Stimulated activated CD4-positive, alpha-beta T cell treated with anti-CD3 and anti-CD28 coated beads, TNF-alpha, amount 100 ng/mL, for 1 hour (primary cell): Measurements from ENCODE around the gene MTTP.

Source experiments
- DNase-seq, 3 donors: peaks; one replicate each; pipeline ENCODE4 v3.0.0-alpha.2; 2020; ENCODE audit warnings: low read depth in 3 of 3, low spot score in 1 of 3

Gene MTTP

GRCh38 chr4:99637174-99637573 is 62.5 kb downstream of the MTTP start:
- DNase-seq = no peak

GRCh38 chr4:99640676-99641075 is 66.1 kb downstream of the MTTP start:
- no peak for DNase-seq

DNA sequence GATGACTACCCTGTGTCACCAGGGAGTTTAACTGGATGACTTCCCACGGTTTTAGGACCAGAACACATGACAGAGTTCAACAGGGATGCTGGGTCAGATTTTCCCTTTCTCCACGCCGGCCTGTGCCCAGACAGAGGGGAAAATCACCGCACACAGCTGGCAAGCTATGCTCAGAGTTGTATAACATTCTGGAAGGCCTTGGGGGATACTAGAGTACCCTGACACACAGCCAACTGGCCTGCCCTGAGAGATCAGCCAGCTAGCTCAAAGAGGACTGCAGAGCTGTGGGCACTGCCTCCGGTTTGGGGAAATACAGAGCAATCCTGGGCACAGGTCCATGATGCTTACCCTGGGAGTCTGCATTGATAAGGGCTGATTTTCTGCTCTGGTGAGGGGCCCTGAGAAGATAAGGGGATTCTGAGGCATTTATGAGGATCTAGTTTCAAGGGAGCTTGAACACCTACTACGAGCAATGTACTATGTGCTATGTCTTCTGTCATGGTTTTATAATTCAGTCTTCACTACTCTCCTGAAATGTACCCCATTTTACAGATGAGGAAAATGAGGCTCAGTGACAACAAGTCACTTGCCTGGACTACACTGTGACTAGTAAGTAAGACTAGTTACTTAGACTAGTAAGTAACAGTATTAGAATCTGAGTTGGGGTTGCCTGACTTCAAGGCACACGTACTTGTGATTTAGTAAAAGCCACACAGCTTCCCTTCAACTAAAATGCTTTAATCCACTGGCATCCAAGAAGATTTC is 68.3 kb downstream of the MTTP start:
- DNase-seq = no peak

- DNase-seq = no peak
Observed at GRCh38 chr4:99644453-99644852, 69.8 kb downstream of the MTTP start.

- DNase-seq = no peak
Observed at GRCh38 chr4:99645036-99645435, 70.4 kb downstream of the MTTP start.

GRCh38 chr4:99645638-99646037 is 71.0 kb downstream of the MTTP start:
- DNase-seq = no peak

DNA sequence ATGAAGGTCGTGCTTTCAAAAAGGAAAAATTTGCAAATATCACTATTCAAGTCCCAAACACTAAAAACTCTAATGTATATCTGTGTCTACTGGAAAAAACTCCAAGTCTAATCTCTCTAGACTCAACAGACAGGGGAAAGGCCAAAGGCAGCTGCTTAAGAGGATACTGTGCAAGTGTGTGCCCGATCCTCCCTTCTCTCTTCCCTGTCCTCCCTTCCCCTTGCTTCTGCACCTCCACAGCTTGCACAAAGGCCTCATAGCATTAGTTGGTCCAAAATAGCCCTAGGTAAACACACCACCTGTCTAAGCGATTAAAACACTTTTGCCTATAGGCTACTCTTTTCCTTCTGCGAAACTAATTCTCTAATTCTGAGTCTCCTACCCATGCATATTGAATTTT is 72.4 kb downstream of the MTTP start:
- no peak for DNase-seq

- no peak for DNase-seq
Observed at GRCh38 chr4:99648321-99648720, 73.7 kb downstream of the MTTP start.

DNA sequence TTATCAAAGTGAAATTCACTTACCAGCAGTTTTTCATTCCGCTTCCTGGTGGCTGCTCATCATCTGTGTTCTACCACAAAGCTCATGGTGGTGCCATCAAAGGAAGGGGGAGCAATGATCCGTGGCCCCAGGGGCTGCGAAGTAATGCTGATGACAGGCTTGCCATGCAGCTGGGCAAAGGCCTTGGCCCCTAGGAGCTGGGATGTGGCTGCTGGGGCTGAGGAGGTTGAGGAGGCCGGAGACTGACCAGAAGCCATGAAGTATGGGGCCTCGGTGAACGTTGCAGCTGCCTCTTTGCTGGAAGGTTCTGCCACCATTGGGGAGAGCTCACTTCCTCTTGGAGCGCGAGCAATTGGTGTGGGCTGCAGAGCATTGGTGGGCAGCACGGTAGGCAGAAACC is 74.6 kb downstream of the MTTP start:
- no peak for DNase-seq

DNA sequence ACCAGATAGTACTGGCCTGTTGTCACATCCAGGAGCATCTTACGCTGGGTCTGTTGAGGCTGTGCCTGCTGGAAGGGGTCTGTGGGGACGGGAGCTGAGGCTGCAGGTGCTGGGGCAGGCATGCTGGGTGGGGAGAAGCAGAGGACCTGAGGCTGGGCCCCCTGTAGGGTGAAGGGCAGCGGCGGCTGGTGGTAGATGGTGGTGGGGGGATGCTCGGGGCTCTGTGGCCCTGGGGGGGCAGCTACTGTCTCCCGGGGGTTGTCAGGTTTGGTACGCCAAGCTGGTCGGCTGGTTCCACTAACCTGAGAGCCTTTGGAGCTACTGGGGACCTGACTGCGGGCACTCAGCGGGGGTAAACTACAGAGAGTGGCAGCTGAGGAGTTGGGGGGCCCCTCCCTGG is 75.2 kb downstream of the MTTP start:
- DNase-seq = no peak

- DNase-seq = no peak
Observed at GRCh38 chr4:99651016-99651769, 76.6 kb downstream of the MTTP start.

DNA sequence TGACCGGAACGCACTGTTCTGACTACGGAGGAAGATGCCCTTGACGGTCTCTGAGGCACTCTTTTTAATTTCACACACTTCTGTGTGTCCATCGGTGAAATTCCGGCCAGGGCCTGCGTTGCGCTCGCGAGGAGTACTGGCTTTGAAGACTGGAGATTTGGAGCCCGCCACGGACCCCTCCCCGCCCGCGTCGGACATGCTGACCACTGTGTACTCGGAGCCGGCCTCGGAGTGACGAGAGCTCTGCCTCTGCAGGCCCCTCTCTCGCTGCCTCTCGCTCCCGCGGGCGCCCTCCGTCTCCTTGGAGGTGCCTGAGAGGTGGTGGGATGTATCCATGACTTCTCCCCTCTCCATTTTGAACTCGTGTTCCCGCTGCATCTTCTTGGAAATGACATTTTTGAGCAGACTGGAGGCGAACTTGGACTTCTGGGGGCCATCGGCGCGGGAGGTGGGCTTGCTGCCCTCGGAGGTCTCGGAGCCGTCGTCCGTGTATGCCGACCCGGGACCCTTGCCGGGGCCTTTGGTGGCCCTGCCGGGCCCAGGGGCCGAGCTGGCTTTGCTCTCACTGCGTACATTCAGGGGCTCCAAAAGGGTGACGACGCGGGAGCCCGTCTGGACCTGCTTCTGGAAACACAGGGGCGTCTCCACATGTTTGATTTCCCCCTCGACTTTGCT is 77.3 kb downstream of the MTTP start:
- DNase-seq = no peak

- DNase-seq = no peak
Observed at GRCh38 chr4:99652596-99653436, 78.2 kb downstream of the MTTP start.

GRCh38 chr4:99653916-99654315 is 79.3 kb downstream of the MTTP start:
- no peak for DNase-seq

DNA sequence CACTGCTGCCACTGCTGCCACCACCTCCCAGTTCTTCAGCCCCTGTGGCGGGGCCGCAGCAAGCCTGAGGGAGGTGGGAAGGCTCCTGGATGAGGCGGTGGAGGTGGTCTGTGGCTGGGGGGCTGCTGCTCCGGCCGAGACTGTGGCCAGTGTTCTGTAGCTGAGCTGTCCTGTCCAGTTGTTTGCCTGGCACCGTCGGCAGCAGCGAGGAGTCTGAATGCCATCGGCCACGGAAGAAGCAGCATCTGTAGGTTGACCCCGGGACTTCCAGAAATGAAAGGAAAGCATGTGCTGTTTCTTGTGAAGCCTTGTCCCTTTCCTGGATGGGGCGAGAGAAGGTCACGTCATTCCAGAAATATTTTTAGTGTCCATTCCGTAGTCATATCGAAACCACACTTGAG is 79.7 kb downstream of the MTTP start:
- DNase-seq = no peak

GRCh38 chr4:99655308-99656081 is 80.9 kb downstream of the MTTP start:
- no peak for DNase-seq

GRCh38 chr4:99657798-99658197 is 83.2 kb downstream of the MTTP start, which contains the start of gene C4orf54:
Gene C4orf54 (minus strand): TSS chr4:99657828. CDS start chr4:99654648, 3,180 bp downstream.
- no peak for DNase-seq

DNA sequence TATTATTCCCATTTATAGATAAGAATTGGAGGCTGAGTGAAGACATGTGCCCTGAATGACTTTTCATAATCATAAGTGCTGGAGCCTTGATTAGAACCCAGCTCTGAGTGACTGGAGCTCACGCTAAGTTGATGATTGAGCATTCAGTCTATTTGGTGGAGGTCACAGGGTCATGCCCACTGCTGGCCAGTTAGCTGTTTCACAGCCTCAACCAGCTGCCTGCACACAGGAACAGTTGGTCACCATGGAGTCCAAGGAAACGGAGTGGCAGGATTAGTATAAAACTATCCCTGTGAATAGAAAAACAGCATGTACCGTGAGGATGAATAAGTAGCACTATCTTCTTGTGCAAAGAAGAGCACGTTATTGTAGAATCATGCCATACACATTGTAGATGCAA is 84.0 kb downstream of the MTTP start:
- DNase-seq = no peak

DNA sequence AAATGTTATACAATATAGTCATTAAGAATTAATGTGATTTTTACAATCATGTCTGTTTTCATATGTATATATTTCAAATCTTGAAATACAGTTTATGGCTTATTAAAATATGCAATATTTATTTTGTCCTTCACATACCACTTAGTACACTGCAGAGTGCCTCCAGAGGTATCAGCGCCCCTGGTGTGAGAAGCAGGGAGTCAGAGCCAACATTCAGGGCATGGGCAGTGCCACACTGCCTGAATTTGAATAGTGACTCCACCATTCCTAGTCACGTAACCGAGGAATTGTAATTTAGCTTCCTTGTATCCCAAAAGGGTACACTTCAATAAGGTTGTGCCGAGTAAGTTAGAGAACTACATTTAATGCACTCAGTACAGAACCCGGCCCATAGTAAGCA is 87.3 kb downstream of the MTTP start:
- no peak for DNase-seq

- no peak for DNase-seq
Observed at GRCh38 chr4:99664716-99665115, 90.1 kb downstream of the MTTP start.
